Stomach smooth muscle (tissue), 2 donors: ENCODE measurements around the gene DGKQ.
"Not testable (repeated sequence)": the region's sequence is repeated elsewhere in the genome, so short reads cannot be mapped to it uniquely, and the experiment has no call there.

Source experiments
- H3K27ac ChIP-seq: one replicate; pipeline ENCODE4 v1.7.0; 2013; ENCODE audit warnings: mild to moderate bottlenecking, low read length, inconsistent platforms
- H3K27me3 ChIP-seq, 2 donors: one replicate each; pipeline ENCODE4 v1.7.0; 2013; ENCODE audit warnings: low read length in 2 of 2; ENCODE audit not compliant: insufficient read depth in 2 of 2, control insufficient read depth in 1 of 2
- H3K36me3 ChIP-seq, 2 donors: one replicate each; pipeline ENCODE4 v1.7.0; 2013; ENCODE audit warnings: low read length in 2 of 2; ENCODE audit not compliant: control insufficient read depth in 2 of 2, insufficient read depth in 2 of 2
- H3K4me1 ChIP-seq: one replicate; pipeline ENCODE4 v1.7.0; 2013; ENCODE audit warnings: low read length; ENCODE audit not compliant: control insufficient read depth, insufficient read depth
- H3K4me3 ChIP-seq, 2 donors: one replicate each; pipeline ENCODE4 v1.7.0; 2013; ENCODE audit warnings: low read length in 2 of 2
- H3K9ac ChIP-seq, 2 donors: one replicate each; pipeline ENCODE4 v1.7.0; 2013; ENCODE audit warnings: low read length in 2 of 2, mild to moderate bottlenecking in 1 of 2
- H3K9me3 ChIP-seq, 2 donors: one replicate each; pipeline ENCODE4 v1.7.0; 2013; ENCODE audit warnings: low read length in 2 of 2; ENCODE audit not compliant: control insufficient read depth in 2 of 2
- donor health status: healthy.
- donor health status: Pancreatic carcinoma.

Gene DGKQ

GRCh38 chr4:999882-1000425, 26.6 kb upstream of the DGKQ start:
- Histone ChIP-seq H3K9me3 (no peaks in the 10 kb centered on the region), H3K4me1 (peaks cover 28% of the 10 kb centered on the region), H3K4me3 (no peak overlapping the region), H3K27me3 (peaks cover 54 to 69% of the 10 kb centered on the region in 2 donors), H3K36me3 (no peaks in the 10 kb centered on the region), H3K9ac (no peak overlapping the region), H3K27ac (no peak overlapping the region)

- not testable (repeated sequence) for H3K9ac ChIP-seq, H3K9me3 ChIP-seq, H3K4me3 ChIP-seq, H3K27ac ChIP-seq, H3K36me3 ChIP-seq
- H3K27me3 ChIP-seq = peaks cover 50 to 64% of the 10 kb centered on the region in 2 donors
- peaks cover 26% of the 10 kb centered on the region for H3K4me1 ChIP-seq
Observed at GRCh38 chr4:999240-999863, 26.0 kb upstream of the DGKQ start.

GRCh38 chr4:998096-998691, 24.8 kb upstream of the DGKQ start:
- no peak overlapping the region for H3K27ac ChIP-seq
- H3K27me3 ChIP-seq = peaks cover 40 to 53% of the 10 kb centered on the region in 2 donors
- H3K4me3 ChIP-seq = no peak overlapping the region
- no peak overlapping the region for H3K9ac ChIP-seq
- H3K4me1 ChIP-seq = peaks cover 22% of the 10 kb centered on the region
- no peaks in the 10 kb centered on the region for H3K36me3 ChIP-seq
- no peaks in the 10 kb centered on the region for H3K9me3 ChIP-seq

GRCh38 chr4:997375-998071, 24.2 kb upstream of the DGKQ start:
- no peaks in the 10 kb centered on the region for H3K9me3 ChIP-seq
- H3K27me3 ChIP-seq = peaks cover 40 to 47% of the 10 kb centered on the region in 2 donors
- no peak overlapping the region for H3K27ac ChIP-seq
- no peaks in the 10 kb centered on the region for H3K36me3 ChIP-seq
- no peak overlapping the region for H3K9ac ChIP-seq
- H3K4me3 ChIP-seq = peak overlapping the region; percentile 25 to 52
- peaks cover 18% of the 10 kb centered on the region for H3K4me1 ChIP-seq

- Histone ChIP-seq H3K27ac (no peak overlapping the region), H3K4me3 (no peak overlapping the region), H3K9me3 (no peaks in the 10 kb centered on the region), H3K36me3 (no peaks in the 10 kb centered on the region), H3K9ac (no peak overlapping the region), H3K4me1 (peaks cover 14% of the 10 kb centered on the region), H3K27me3 (peaks cover 39 to 41% of the 10 kb centered on the region in 2 donors)
Observed at GRCh38 chr4:996997-997374, 23.6 kb upstream of the DGKQ start.

- Histone ChIP-seq H3K27me3 (peaks cover 34 to 35% of the 10 kb centered on the region in 2 donors), H3K27ac (no peak overlapping the region), H3K9ac (no peak overlapping the region)
Observed at GRCh38 chr4:996030-996996, 22.9 kb upstream of the DGKQ start.

GRCh38 chr4:995311-996026, 22.1 kb upstream of the DGKQ start:
- Histone ChIP-seq H3K4me1 (peaks cover 11% of the 10 kb centered on the region), H3K27ac (no peak overlapping the region), H3K9me3 (no peaks in the 10 kb centered on the region), H3K36me3 (no peaks in the 10 kb centered on the region), H3K9ac (no peak overlapping the region), H3K4me3 (no peak overlapping the region), H3K27me3 (peaks cover 25 to 26% of the 10 kb centered on the region in 2 donors)

More at GRCh38 chr4:996030-996996, 22.9 kb upstream of the DGKQ start:
- H3K9me3 ChIP-seq = no peaks in the 10 kb centered on the region
- no peak overlapping the region for H3K4me3 ChIP-seq
- H3K36me3 ChIP-seq = no peaks in the 10 kb centered on the region
- peaks cover 11% of the 10 kb centered on the region for H3K4me1 ChIP-seq

GRCh38 chr4:993111-994029, 20.0 kb upstream of the DGKQ start, which contains the start of gene SLC26A1:
Gene SLC26A1 (minus strand): TSS chr4:993404. CDS start chr4:991703, 1,701 bp downstream.
- Histone ChIP-seq H3K27ac (no peak within 1 kb of the TSS), H3K9ac (no peak within 1 kb of the TSS), H3K36me3 (peaks cover 0 to 4% of the 10 kb centered on the region in 2 donors), H3K9me3 (no peaks in the 10 kb centered on the region), H3K4me3 (peak within 1 kb of the TSS in 1 of 2 donors; percentile 40), H3K4me1 (peaks cover 11% of the 10 kb centered on the region), H3K27me3 (peaks cover 15 to 17% of the 10 kb centered on the region in 2 donors)
